K562 (cell line): ENCODE data around the gene ECPAS. TPM values are rescaled to one million over a fixed set of nuclear protein-coding genes. Genes with fewer than 3 reads are reported as not detected.
A peak's percentile ranks its signal among the peaks of the same experiment; 100 is the strongest.

Experiments used
- BACH1 ChIP-seq: fragments of 200-800 bp; sonication (Bioruptor generic); IDR thresholded peaks from 2 replicates; pipeline ENCODE4 v1.6.1; 2016; ENCODE audit warnings: missing genetic modification characterization, missing compliant biosample characterization
- CAMTA2 ChIP-seq: fragments of 250-450 bp; sonication (Bioruptor Pico); conservative IDR thresholded peaks from 2 replicates; pipeline ENCODE4 v1.5.1; 2022
- CREB1 ChIP-seq, 2 experiments: sonication (generic) in 1 of 2; formaldehyde crosslinking in 1 of 2; IDR thresholded peaks; 2 replicates each; pipeline versions ENCODE4 v1.6.1 to v1.8.0; 2012 to 2022; ENCODE audit warnings: inconsistent platforms in 1 of 2, mild to moderate bottlenecking in 1 of 2, missing genetic modification reagents in 1 of 2, moderate library complexity in 1 of 2
- CTBP1 ChIP-seq: fragments of 450-650 bp; IDR thresholded peaks from 2 replicates; pipeline ENCODE4 v1.6.1; 2016; ENCODE audit warnings: borderline replicate concordance
- EP400 ChIP-seq: fragments of 450-650 bp; IDR thresholded peaks from 2 replicates; pipeline ENCODE4 v1.6.1; 2017; ENCODE audit warnings: antibody characterized with exemption, mild to moderate bottlenecking, moderate library complexity
- FOSL1 ChIP-seq: fragments of 200-800 bp; sonication (Bioruptor generic); conservative IDR thresholded peaks from 2 replicates; pipeline ENCODE4 v1.6.1; 2016; ENCODE audit warnings: missing genetic modification characterization, missing compliant biosample characterization
- FOXA3 ChIP-seq, 2 experiments: fragments of 450-650 bp in 1 of 2; sonication (generic) in 1 of 2; formaldehyde crosslinking; IDR thresholded peaks in 1 of 2; conservative IDR thresholded peaks in 1 of 2; 2 replicates each; pipeline versions ENCODE4 v1.4.0 to v1.8.0; 2020 to 2022; ENCODE audit warnings: mild to moderate bottlenecking in 2 of 2, missing genetic modification reagents in 1 of 2
- HES1 ChIP-seq: fragments of 450-650 bp; IDR thresholded peaks from 2 replicates; pipeline ENCODE4 v1.6.1; 2016; ENCODE audit warnings: low read depth, mild to moderate bottlenecking, moderate library complexity
- MAFG ChIP-seq: fragments of 450-650 bp; conservative IDR thresholded peaks from 2 replicates; pipeline ENCODE4 v1.6.1; 2016; ENCODE audit warnings: missing genetic modification characterization, missing compliant biosample characterization
- MYC ChIP-seq, 2 experiments: fragments of 250-450 bp in 1 of 2; sonication (Bioruptor Pico) in 1 of 2; IDR thresholded peaks; 2 replicates each; pipeline versions ENCODE4 v1.5.1 to v1.6.1; 2012 to 2021; ENCODE audit warnings: low read depth in 2 of 2, borderline replicate concordance in 1 of 2, improper control_type of control experiment in 1 of 2, low read length in 1 of 2, mild to moderate bottlenecking in 1 of 2, moderate library complexity in 1 of 2
- PHF20 ChIP-seq: fragments of 450-650 bp; IDR thresholded peaks from 2 replicates; pipeline ENCODE4 v1.6.1; 2018; ENCODE audit not compliant: partially characterized antibody
- RBM14 ChIP-seq: fragments of 200-400 bp; formaldehyde crosslinking; IDR thresholded peaks from 2 replicates; pipeline ENCODE4 v1.6.1; 2018; ENCODE audit warnings: low read depth, mild to moderate bottlenecking, low read length, moderate library complexity, borderline replicate concordance; ENCODE audit not compliant: insufficient read depth
- SAFB ChIP-seq: fragments of 200-400 bp; formaldehyde crosslinking; IDR thresholded peaks from 2 replicates; pipeline ENCODE4 v1.6.1; 2017; ENCODE audit warnings: low read depth, low read length, borderline replicate concordance
- SIN3B ChIP-seq: fragments of 450-650 bp; IDR thresholded peaks from 2 replicates; pipeline ENCODE4 v1.6.1; 2017; ENCODE audit warnings: low read depth, mild to moderate bottlenecking, moderate library complexity
- STAT5A ChIP-seq: IDR thresholded peaks from 2 replicates; pipeline ENCODE4 v1.6.1; 2012; ENCODE audit warnings: low read length, inconsistent platforms, borderline replicate concordance
- TCFL5 ChIP-seq: fragments of 250-450 bp; sonication (Bioruptor Pico); conservative IDR thresholded peaks from 2 replicates; pipeline ENCODE4 v1.6.1; 2021; ENCODE audit warnings: mild to moderate bottlenecking, moderate library complexity, matching md5 sums
- polyA plus RNA-seq, 8 experiments: library from polyadenylated mRNA; depleted of rRNA in 4 of 8; stranded (reverse) in 5 of 8; unstranded in 3 of 8; fragments of >200 nt; fragmentation: Nextera tagmentation in 2 of 8; fragmentation: Illumina TruSeq in 1 of 8; extraction: Ambion mirVana in 2 of 8; extraction: Trizol in 1 of 8; gene quantifications; 2 replicates each; pipeline versions ENCODE4 v1.2.1 to v1.2.3, GENCODE V29; 2011 to 2014; ENCODE audit warnings: inconsistent platforms in 1 of 8, missing spikeins in 1 of 8
- total RNA-seq, 7 experiments: library from RNA; depleted of rRNA in 6 of 7; stranded (reverse); fragments of >200 nt in 6 of 7; fragmentation: Illumina TruSeq in 2 of 7; extraction: Trizol in 2 of 7; gene quantifications; 2 replicates each; pipeline versions ENCODE4 v1.2.1 to v1.2.3, GENCODE V29; 2011 to 2021; ENCODE audit warnings: low replicate concordance in 1 of 7
- TF ChIP-seq, protein P1 (sequence below): IDR thresholded peaks from 3 replicates; pipeline ENCODE4 v1.6.1; 2011; ENCODE audit warnings: borderline replicate concordance, mild to moderate bottlenecking, moderate library complexity; ENCODE audit not compliant: insufficient read length; ENCODE audit errors: extremely low read depth
- TF ChIP-seq, protein P2 (sequence below): sonication (generic); formaldehyde crosslinking; IDR thresholded peaks from 2 replicates; pipeline ENCODE4 v1.8.0; 2023; ENCODE audit warnings: missing genetic modification reagents, mild to moderate bottlenecking, borderline replicate concordance

Gene ECPAS
- total and polyA plus RNA-seq, 9 of the 15 experiments (the other 6 are each of a cell fraction or from before 2014, with no cell fraction given) = 14.5 to 90.9 (median 75.7) TPM

DNA sequence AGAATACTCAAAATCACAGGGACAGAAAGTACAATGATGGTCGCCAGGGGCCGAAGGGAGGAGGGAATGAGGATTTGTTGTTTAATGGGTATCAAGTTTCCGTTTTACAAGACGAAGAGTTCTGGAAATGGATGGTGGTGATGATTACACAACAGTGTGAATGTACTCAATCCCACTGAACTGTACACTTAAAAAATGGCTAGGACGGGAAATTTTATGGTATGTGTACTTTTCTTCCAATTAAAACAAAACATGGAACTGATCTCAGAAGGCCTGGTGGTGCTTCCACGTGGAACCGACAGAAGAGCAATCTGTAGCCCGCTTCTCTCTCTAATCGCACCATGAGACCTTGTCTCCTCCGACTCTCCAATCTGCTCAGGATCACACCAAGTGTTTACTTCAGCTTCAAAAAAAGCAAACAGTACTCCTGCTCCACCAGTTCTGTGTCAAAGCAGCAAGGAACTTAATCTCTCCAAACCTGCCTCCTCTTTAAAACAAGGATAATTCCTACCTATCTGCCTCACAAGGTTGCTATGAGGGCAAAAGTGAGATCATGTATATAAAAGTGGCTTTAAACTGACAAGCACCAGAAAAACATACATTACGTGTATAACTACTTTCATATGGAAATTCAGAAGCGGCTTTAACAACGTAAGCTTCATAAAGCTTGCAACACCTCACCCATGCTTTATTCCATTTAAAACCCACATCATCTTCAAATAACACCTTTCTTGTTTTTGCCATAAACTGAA, 2.1 kb downstream of the ECPAS start (continued):
- TF ChIP-seq FOXA3 (CRISPR knock-in tag; conservative IDR thresholded peaks at IDR 0.05 in 1 of 2, IDR thresholded peaks at IDR 0.05 in 1 of 2) (no peak), MAFG (tag) (no peak), CAMTA2 (no peak), FOSL1 (tag) (no peak), BACH1 (tag) (no peak), STAT5A (no peak), PHF20 (no peak), CREB1 (IDR thresholded peaks at IDR 0.05) (no peak), CREB1 (CRISPR knock-in tag; IDR thresholded peaks at IDR 0.05) (peak; percentile 24; the same call in 1 of the 2 replicates), CTBP1 (no peak), TCFL5 (CRISPR knock-in tag) (no peak), EP400 (peak; percentile 51), SAFB (no peak), SIN3B (no peak), MYC (IDR thresholded peaks at IDR 0.05; ENCODE audit: low read depth, low read length) (peak; percentile 71), MYC (CRISPR knock-in tag; IDR thresholded peaks at IDR 0.05; ENCODE audit: borderline replicate concordance, low read depth) (no peak), RBM14 (no peak), HES1 (no peak)
- TF ChIP-seq, protein P1, sequence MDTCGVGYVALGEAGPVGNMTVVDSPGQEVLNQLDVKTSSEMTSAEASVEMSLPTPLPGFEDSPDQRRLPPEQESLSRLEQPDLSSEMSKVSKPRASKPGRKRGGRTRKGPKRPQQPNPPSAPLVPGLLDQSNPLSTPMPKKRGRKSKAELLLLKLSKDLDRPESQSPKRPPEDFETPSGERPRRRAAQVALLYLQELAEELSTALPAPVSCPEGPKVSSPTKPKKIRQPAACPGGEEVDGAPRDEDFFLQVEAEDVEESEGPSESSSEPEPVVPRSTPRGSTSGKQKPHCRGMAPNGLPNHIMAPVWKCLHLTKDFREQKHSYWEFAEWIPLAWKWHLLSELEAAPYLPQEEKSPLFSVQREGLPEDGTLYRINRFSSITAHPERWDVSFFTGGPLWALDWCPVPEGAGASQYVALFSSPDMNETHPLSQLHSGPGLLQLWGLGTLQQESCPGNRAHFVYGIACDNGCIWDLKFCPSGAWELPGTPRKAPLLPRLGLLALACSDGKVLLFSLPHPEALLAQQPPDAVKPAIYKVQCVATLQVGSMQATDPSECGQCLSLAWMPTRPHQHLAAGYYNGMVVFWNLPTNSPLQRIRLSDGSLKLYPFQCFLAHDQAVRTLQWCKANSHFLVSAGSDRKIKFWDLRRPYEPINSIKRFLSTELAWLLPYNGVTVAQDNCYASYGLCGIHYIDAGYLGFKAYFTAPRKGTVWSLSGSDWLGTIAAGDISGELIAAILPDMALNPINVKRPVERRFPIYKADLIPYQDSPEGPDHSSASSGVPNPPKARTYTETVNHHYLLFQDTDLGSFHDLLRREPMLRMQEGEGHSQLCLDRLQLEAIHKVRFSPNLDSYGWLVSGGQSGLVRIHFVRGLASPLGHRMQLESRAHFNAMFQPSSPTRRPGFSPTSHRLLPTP = no peak
- TF ChIP-seq, protein P2, sequence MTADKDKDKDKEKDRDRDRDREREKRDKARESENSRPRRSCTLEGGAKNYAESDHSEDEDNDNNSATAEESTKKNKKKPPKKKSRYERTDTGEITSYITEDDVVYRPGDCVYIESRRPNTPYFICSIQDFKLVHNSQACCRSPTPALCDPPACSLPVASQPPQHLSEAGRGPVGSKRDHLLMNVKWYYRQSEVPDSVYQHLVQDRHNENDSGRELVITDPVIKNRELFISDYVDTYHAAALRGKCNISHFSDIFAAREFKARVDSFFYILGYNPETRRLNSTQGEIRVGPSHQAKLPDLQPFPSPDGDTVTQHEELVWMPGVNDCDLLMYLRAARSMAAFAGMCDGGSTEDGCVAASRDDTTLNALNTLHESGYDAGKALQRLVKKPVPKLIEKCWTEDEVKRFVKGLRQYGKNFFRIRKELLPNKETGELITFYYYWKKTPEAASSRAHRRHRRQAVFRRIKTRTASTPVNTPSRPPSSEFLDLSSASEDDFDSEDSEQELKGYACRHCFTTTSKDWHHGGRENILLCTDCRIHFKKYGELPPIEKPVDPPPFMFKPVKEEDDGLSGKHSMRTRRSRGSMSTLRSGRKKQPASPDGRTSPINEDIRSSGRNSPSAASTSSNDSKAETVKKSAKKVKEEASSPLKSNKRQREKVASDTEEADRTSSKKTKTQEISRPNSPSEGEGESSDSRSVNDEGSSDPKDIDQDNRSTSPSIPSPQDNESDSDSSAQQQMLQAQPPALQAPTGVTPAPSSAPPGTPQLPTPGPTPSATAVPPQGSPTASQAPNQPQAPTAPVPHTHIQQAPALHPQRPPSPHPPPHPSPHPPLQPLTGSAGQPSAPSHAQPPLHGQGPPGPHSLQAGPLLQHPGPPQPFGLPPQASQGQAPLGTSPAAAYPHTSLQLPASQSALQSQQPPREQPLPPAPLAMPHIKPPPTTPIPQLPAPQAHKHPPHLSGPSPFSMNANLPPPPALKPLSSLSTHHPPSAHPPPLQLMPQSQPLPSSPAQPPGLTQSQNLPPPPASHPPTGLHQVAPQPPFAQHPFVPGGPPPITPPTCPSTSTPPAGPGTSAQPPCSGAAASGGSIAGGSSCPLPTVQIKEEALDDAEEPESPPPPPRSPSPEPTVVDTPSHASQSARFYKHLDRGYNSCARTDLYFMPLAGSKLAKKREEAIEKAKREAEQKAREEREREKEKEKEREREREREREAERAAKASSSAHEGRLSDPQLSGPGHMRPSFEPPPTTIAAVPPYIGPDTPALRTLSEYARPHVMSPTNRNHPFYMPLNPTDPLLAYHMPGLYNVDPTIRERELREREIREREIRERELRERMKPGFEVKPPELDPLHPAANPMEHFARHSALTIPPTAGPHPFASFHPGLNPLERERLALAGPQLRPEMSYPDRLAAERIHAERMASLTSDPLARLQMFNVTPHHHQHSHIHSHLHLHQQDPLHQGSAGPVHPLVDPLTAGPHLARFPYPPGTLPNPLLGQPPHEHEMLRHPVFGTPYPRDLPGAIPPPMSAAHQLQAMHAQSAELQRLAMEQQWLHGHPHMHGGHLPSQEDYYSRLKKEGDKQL (CRISPR knock-in tag) = no peak
